ENCODE measurements around the gene DIS3L2. TPM values are rescaled to one million over a fixed set of nuclear protein-coding genes. Genes with fewer than 3 reads are reported as not detected.
"Not testable (repeated sequence)": the region's sequence is repeated elsewhere in the genome, so short reads cannot be mapped to it uniquely, and the experiment has no call there.

Gene DIS3L2
- total RNA-seq, 4 donors from 2014 or later, result 16.1 to 26.7 (median 22.0) TPM

DNA sequence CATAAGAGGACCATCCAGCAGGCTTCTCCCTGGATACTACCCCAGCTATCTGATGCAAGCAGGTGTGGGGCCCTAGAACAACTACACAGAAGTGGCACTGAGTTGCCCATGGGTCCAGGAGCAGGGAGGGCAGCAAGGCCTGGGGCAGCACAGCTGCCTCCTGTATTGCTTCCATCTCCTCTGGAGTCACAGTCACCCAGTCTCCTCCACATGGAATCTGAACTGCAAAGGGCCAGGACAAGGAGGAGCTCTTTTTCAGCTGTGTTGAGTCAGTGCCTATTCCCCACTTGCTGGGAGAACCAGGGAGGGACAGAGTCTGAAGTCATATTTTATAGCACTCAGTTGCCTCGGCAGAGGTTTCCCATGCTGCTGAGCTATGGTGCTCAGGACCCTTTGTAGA is 349.2 kb downstream of the DIS3L2 start:
- Histone ChIP-seq H3K4me3 (no peak overlapping the region), H3K36me3 (peaks cover 0 to 8% (median 5%) of the 10 kb centered on the region in 4 donors), H3K9me3 (peaks cover 0 to 8% (median 0%) of the 10 kb centered on the region in 4 donors), H3K27ac (replicated peaks in 1 of 4) (no peak overlapping the region), H3K4me1 (peaks cover 0 to 10% (median 5%) of the 10 kb centered on the region in 4 donors), H3K27me3 (no peaks in the 10 kb centered on the region)
- no peak for DNase-seq (ENCODE audit: extremely low spot score)
- 43% methylated on average over 1 of the region's 1 CpG for WGBS
- intact Hi-C loops (cut with DNase I), result no loop called here
- no peak for TF ChIP-seq POLR2A (IDR thresholded peaks at IDR 0.05; ENCODE audit: low read depth)
- TF ChIP-seq, protein P1, sequence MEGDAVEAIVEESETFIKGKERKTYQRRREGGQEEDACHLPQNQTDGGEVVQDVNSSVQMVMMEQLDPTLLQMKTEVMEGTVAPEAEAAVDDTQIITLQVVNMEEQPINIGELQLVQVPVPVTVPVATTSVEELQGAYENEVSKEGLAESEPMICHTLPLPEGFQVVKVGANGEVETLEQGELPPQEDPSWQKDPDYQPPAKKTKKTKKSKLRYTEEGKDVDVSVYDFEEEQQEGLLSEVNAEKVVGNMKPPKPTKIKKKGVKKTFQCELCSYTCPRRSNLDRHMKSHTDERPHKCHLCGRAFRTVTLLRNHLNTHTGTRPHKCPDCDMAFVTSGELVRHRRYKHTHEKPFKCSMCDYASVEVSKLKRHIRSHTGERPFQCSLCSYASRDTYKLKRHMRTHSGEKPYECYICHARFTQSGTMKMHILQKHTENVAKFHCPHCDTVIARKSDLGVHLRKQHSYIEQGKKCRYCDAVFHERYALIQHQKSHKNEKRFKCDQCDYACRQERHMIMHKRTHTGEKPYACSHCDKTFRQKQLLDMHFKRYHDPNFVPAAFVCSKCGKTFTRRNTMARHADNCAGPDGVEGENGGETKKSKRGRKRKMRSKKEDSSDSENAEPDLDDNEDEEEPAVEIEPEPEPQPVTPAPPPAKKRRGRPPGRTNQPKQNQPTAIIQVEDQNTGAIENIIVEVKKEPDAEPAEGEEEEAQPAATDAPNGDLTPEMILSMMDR (IDR thresholded peaks at IDR 0.05), result no peak
- no peak for TF ChIP-seq EP300 (IDR thresholded peaks at IDR 0.05)
- TF ChIP-seq POLR2AphosphoS5 (IDR thresholded peaks at IDR 0.05), result no peak

DNA sequence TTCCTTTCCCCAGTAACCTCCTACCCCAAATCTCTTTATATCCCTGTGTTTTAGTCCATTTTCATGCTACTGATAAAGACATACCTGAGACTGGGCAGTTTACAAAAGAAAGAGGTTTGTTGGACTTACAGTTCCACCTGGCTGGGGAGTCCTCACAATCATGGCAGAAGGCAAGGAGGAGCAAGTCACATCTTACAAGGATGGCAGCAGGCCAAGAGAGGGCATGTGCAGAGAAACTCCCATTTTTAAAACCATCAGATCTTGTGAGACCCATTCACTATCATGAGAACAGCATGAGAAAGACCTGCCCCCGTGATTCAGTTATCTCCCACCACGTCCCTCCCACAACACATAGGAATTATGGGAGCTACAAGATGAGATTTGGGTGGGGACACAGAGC is 352.1 kb downstream of the DIS3L2 start:
- intact Hi-C loops (cut with DNase I); H3K27ac ChIP-seq (replicated peaks in 1 of 4); H3K9me3 ChIP-seq; DNase-seq (ENCODE audit: extremely low spot score); H3K27me3 ChIP-seq; H3K36me3 ChIP-seq; H3K4me3 ChIP-seq: not testable (repeated sequence)
- WGBS, result 100% methylated on average over 2 of the region's 2 CpGs
- peaks cover 0 to 26% (median 16%) of the 10 kb centered on the region in 4 donors for H3K4me1 ChIP-seq

DNA sequence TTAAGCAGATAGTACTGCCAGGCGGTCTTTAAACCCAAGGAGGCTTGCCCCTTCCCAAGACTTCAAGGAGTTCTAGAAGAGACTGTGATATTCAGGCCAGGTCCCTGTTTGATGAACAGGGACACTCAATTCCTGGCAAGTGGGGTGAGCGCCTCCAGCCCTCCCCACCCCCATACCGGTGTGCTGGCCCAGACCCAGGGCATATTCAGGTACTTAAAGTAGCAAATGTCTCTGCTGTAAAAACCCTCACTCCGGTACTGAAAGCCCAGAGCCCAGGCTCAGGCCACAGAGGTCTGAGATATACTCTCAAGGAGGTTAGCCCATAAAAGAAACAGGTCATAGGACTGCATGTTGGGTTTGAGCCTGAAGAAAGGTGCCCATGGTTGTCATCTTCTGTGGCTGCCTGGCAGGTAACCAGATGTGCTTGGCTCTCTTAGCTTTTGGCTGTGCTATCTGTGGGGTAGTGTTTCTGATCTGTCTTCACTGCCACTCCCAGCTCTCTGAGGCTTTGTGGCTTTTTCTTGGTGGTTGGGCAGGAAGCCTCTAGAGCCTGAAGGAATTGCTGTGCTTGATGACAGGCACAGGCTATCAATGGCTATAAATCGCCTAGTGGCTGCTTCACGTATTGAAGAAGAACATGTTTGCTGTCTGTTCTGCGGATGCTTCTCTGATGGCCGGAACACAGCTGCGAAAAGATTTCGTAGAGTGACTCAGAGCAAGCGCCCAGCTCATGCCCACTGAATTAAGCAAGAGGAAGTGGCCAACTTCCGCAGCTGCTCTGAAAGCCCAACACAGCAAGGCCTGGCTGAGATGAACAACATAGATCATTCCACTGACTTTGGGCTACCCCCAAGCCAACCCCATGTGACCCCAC is 353.8 kb downstream of the DIS3L2 start:
- peak overlapping the region in 3 of 4 donors; percentile 51 to 64 (median 56) for H3K27ac ChIP-seq (replicated peaks in 1 of 4)
- no peak for DNase-seq (ENCODE audit: extremely low spot score)
- peaks cover 0 to 26% (median 16%) of the 10 kb centered on the region in 4 donors for H3K4me1 ChIP-seq
- H3K4me3 ChIP-seq, result no peak overlapping the region
- WGBS, result 69% methylated on average over 12 of the region's 12 CpGs
- H3K9me3 ChIP-seq, result peaks cover 0 to 8% (median 0%) of the 10 kb centered on the region in 4 donors
- H3K36me3 ChIP-seq, result peaks cover 0 to 3% (median under 1%) of the 10 kb centered on the region in 4 donors
- TF ChIP-seq EP300 (IDR thresholded peaks at IDR 0.05), result no peak
- peak in 1 of 2 donors; percentile 31 for TF ChIP-seq POLR2AphosphoS5 (IDR thresholded peaks at IDR 0.05)
- TF ChIP-seq, protein P1 (IDR thresholded peaks at IDR 0.05), result peak in 1 of 3 experiments; percentile 8
- H3K27me3 ChIP-seq, result no peaks in the 10 kb centered on the region
- intact Hi-C loops (cut with DNase I), result no loop called here

DNA sequence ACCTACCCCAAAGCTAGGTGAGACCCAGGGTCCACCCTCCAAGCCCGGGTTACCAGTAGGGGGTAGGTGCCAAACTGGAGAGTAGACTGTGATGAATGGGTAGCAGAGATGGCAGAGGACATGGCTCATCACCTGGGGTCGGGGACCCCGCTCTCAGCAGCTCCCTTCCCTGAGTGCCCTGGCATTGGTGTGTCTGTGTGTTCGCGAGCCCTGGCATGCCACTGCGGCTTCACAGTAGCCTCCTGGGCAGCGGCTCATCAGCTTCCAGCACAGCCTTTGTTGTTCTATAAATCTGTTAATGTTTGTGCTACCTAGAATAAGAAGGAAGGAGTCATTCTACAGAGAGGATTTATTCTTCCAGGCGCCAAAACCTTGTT is 354.4 kb downstream of the DIS3L2 start:
- no peaks in the 10 kb centered on the region for H3K27me3 ChIP-seq
- H3K4me3 ChIP-seq, result no peak overlapping the region
- TF ChIP-seq POLR2A (IDR thresholded peaks at IDR 0.05; ENCODE audit: low read depth) (no peak), EP300 (IDR thresholded peaks at IDR 0.05) (no peak), POLR2AphosphoS5 (IDR thresholded peaks at IDR 0.05) (no peak)
- TF ChIP-seq, protein P1 (IDR thresholded peaks at IDR 0.05), result no peak
- intact Hi-C loops (cut with DNase I), result no loop called here
- peaks cover 0 to 26% (median 16%) of the 10 kb centered on the region in 4 donors for H3K4me1 ChIP-seq
- peak overlapping the region in 3 of 4 donors; percentile 51 to 59 (median 56) for H3K27ac ChIP-seq (replicated peaks in 1 of 4)
- no peak for DNase-seq (ENCODE audit: extremely low spot score)
- H3K9me3 ChIP-seq, result peaks cover 0 to 8% (median 0%) of the 10 kb centered on the region in 4 donors
- no peaks in the 10 kb centered on the region for H3K36me3 ChIP-seq
- 83% methylated on average over 5 of the region's 8 CpGs for WGBS

DNA sequence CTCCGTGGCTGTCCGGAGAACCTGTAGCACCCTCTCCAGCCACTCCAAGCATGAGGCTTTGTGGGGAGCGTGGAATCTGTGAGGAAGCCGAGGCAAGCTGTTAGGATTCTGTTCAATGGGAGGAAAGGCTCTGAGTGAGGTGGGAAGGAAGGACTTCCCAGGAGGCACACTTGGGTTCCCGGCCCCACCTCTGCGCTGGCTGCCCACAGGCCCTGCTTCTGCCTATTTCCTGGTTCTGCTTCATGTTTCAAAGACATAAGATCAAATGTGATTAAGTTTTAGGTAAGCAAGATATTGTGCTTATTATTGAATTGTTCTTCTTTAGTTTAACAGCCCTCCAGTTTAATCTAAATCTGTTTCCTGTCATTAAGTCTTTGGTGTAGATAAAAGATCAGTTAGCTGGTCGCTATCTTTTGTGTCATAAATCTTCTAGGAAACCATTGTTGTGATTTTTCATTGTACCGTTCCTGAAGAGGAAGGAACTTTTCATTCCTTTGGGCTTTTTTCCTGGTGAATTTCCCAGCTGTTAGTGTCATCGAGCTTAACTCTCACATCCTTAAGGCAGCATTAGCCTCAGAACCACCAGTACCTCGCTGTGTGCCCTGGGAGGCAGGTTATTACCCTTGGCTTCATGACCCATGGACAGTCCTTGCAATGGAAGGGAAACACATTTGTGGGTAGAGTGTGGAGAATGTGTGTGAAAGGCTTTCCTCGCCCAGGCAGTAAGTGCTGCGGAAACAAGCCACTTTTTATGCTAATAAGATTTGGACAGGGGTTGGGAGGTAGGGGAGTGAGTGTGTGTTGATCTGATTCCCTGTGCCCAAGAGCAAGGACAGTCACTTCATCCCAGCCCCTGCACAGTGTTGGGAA is 355.2 kb downstream of the DIS3L2 start:
- Histone ChIP-seq H3K27me3 (no peaks in the 10 kb centered on the region), H3K27ac (replicated peaks in 1 of 4) (peak overlapping the region in 3 of 4 donors; percentile 51 to 59 (median 56)), H3K9me3 (peaks cover 0 to 8% (median 0%) of the 10 kb centered on the region in 4 donors), H3K36me3 (no peaks in the 10 kb centered on the region), H3K4me1 (peaks cover 0 to 26% (median 16%) of the 10 kb centered on the region in 4 donors), H3K4me3 (no peak overlapping the region)
- intact Hi-C loops (cut with DNase I), result no loop called here
- WGBS, result 71% methylated on average over 12 of the region's 12 CpGs
- no peak for DNase-seq (ENCODE audit: extremely low spot score)
- TF ChIP-seq POLR2AphosphoS5 (IDR thresholded peaks at IDR 0.05), result no peak

Measured in esophagus muscularis mucosa (tissue), 4 donors.